Activated CD4-positive, alpha-beta memory T cell treated with anti-CD3 and anti-CD28 coated beads for 36 hours (primary cell): ENCODE measurements around the gene WNT3. TPM values are rescaled to one million over a fixed set of nuclear protein-coding genes. Genes with fewer than 3 reads are reported as not detected.

Source experiments
- CTCF ChIA-PET: fragments of 350-600 bp; sonication (Branson Sonifier 250); formaldehyde crosslinking; loops from one replicate; lab custom pipeline; 2021; ENCODE audit warnings: antibody characterized with exemption, inconsistent platforms; lab: Charles Lee
- POLR2A ChIA-PET: fragments of 350-600 bp; sonication (Branson Sonifier 250); formaldehyde crosslinking; loops from one replicate; lab custom pipeline; 2021; ENCODE audit warnings: antibody characterized with exemption; lab: Charles Lee
- DNase-seq: peaks from one replicate; pipeline ENCODE4 v3.0.0-alpha.2; 2020
- H3K27ac Mint-ChIP-seq: one replicate; pipeline ENCODE4 v1.8.0; 2021; ENCODE audit warnings: mixed read lengths
- H3K27me3 Mint-ChIP-seq: one replicate; pipeline ENCODE4 v1.8.0; 2021; ENCODE audit warnings: mixed read lengths
- H3K36me3 Mint-ChIP-seq: one replicate; pipeline ENCODE4 v1.8.0; 2021; ENCODE audit warnings: mixed read lengths
- H3K4me1 Mint-ChIP-seq: one replicate; pipeline ENCODE4 v1.8.0; 2021; ENCODE audit warnings: low read depth, mixed read lengths
- H3K4me3 Mint-ChIP-seq: one replicate; pipeline ENCODE4 v1.8.0; 2021; ENCODE audit warnings: mild to moderate bottlenecking, mixed read lengths
- H3K9me3 Mint-ChIP-seq: one replicate; pipeline ENCODE4 v1.8.0; 2021; ENCODE audit warnings: mixed read lengths
- intact Hi-C: fragments of 100-400 bp; cut with micrococcal nuclease; formaldehyde crosslinking; loops from one replicate; pipeline ENCODE4 v1.15.1; 2023
- total RNA-seq, 2 experiments: library from RNA; stranded (reverse); gene quantifications; one replicate each; pipeline ENCODE4 v1.2.3, GENCODE V29; 2021

The WNT3 gene
- total RNA-seq, 2 experiments from 2014 or later: 0.12 to 0.19 TPM

DNA sequence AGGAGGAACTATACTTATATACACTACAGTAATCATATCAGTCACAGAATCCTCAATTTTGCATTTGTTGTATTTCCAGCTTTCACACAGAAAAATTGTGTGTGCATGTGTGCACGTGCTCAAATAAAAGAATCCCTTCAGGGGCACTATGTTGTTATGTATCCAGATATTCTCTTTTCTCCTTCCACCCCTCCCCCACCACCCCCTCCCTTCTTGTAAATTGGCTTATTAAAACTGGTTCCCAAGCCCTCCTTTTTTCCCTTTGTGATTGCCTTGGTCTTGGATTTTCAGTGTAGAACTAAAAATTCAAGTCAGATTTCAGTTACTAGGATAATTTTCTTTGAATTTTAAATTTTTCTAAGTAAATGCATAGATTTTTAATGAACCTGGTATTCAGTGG, 86.3 kb downstream of the WNT3 start:
- H3K9me3 Mint-ChIP-seq: no peaks in the 10 kb centered on the region
- no peak for DNase-seq
- no peaks in the 10 kb centered on the region for H3K4me1 Mint-ChIP-seq
- no peak overlapping the region for H3K4me3 Mint-ChIP-seq
- no peak overlapping the region for H3K27ac Mint-ChIP-seq
- intact Hi-C loops: no loop called here
- ChIA-PET POLR2A (no interaction called here), CTCF (no interaction called here)
- peaks cover 4% of the 10 kb centered on the region for H3K36me3 Mint-ChIP-seq
- H3K27me3 Mint-ChIP-seq: no peaks in the 10 kb centered on the region

DNA sequence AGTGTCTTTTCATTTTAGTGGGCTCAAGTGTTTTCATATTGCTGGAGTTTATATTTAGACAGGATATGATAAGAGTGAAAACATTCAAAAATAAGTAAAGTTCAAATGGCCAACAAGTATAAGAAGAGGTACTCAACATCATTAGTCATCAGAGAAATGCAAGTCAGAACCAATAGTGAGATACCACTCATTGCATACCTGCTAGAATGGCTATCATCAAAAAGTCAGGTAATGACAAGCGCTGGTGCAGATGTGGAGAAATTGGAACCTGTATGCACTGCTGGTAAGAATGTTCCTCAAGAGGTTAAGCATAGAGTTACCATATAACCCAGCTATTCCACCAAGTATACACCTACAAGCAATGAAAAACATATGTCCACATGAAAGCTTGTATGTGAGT, 87.8 kb downstream of the WNT3 start:
- no peak overlapping the region for H3K4me3 Mint-ChIP-seq
- H3K27me3 Mint-ChIP-seq: no peaks in the 10 kb centered on the region
- intact Hi-C loops: no loop called here
- no peak for DNase-seq
- no peak overlapping the region for H3K27ac Mint-ChIP-seq
- POLR2A ChIA-PET: no interaction called here
- no peaks in the 10 kb centered on the region for H3K9me3 Mint-ChIP-seq
- no peaks in the 10 kb centered on the region for H3K4me1 Mint-ChIP-seq
- H3K36me3 Mint-ChIP-seq: peaks cover 4% of the 10 kb centered on the region
- CTCF ChIA-PET: interaction anchor here (1.4 kb wide), 1 partner anchor 105 kb away, joined by 3 read pairs; no protein-coding TSS in a partner anchor

DNA sequence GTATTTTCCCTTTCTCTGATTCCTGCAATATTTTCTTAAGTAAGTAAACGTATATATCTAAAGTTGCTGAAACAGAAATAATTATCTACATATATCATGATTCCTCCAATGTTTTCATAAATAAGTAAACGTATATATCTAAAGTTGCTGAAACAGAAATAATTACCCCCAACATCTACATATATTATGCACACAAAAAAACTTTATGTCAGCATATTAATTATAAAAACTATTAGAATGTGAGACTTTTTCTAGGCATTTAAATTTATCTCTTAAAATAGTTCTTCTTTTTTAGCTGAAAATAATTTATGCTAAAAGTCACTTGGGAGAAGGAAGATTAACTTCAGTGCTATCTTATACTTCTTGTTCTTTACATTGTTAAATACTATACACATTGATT, 88.5 kb downstream of the WNT3 start:
- ChIA-PET CTCF (no interaction called here), POLR2A (no interaction called here)
- DNase-seq: no peak
- Mint-ChIP-seq H3K9me3 (no peaks in the 10 kb centered on the region), H3K36me3 (peaks cover 4% of the 10 kb centered on the region), H3K27ac (no peak overlapping the region), H3K4me1 (no peaks in the 10 kb centered on the region), H3K27me3 (no peaks in the 10 kb centered on the region), H3K4me3 (no peak overlapping the region)
- intact Hi-C loops: no loop called here

DNA sequence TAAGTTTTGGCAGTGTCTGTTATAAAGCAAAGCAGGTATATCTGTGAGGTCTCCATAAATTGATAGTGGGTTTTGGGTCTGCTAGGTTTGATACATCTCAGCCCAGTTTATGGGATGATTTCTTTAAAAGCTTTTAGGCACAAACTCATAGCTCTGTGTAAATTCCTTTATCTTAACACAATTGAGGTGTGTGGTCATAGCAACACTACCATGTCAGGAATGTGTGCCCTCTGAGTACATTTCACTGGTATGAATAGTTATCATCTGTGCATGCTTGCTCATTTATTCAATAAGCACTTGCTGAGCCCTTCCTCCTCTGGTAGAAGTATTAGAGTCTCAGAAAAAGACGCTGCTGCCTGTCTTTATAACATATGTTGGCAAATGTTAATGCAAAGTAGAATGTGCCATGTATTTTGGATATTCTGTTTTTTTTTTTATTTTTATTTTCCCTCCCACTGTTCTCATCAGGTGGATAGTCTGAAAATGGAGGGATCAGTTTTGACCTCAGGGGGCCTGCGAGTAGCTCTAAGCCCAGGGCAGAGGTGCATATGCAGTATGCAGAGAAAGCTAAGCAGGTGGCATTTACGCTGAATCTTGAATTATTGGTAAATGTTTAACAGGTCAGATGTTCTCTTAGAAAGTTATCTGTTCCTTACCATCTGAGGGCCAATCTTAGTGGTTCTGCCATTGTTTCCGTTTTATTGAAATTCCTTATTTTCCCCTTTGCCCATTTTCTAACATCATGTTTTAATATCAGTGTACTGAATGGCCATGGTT, 90.7 kb downstream of the WNT3 start:
- CTCF ChIA-PET: no interaction called here

DNA sequence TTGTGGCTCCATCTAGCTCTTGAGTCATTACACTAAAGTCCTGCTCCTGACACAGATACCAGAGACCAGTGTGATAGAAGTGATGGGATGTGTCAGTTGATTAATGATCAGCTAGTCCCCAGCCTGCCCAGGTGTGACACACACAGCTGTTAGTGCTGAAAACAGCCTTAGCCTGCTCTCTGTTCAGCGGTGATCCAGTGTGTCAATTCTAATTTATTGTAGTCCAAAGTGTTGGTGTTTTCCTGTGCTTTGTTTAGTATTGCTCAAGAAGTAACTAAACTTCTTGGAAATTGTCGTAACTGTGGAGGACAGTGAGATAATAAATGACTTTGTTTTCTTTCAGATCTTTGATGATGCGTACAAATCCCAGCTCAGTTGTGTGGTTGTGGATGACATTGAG, 92.3 kb downstream of the WNT3 start:
- Mint-ChIP-seq H3K4me1 (no peaks in the 10 kb centered on the region), H3K27ac (no peak overlapping the region), H3K36me3 (peaks cover 3% of the 10 kb centered on the region), H3K9me3 (no peaks in the 10 kb centered on the region), H3K27me3 (no peaks in the 10 kb centered on the region), H3K4me3 (no peak overlapping the region)
- ChIA-PET CTCF (no interaction called here), POLR2A (no interaction called here)
- no peak for DNase-seq
- intact Hi-C loops: no loop called here

More for the DNA sequence above, 90.7 kb downstream of the WNT3 start:
- peaks cover 4% of the 10 kb centered on the region for H3K36me3 Mint-ChIP-seq
- intact Hi-C loops: no loop called here
- no peaks in the 10 kb centered on the region for H3K9me3 Mint-ChIP-seq
- DNase-seq: no peak
- H3K27ac Mint-ChIP-seq: no peak overlapping the region
- H3K4me3 Mint-ChIP-seq: no peak overlapping the region
- H3K4me1 Mint-ChIP-seq: no peaks in the 10 kb centered on the region
- H3K27me3 Mint-ChIP-seq: no peaks in the 10 kb centered on the region
- POLR2A ChIA-PET: interaction anchor here (0.6 kb wide), 1 partner anchor 608 kb away, joined by 3 read pairs; no protein-coding TSS in a partner anchor

DNA sequence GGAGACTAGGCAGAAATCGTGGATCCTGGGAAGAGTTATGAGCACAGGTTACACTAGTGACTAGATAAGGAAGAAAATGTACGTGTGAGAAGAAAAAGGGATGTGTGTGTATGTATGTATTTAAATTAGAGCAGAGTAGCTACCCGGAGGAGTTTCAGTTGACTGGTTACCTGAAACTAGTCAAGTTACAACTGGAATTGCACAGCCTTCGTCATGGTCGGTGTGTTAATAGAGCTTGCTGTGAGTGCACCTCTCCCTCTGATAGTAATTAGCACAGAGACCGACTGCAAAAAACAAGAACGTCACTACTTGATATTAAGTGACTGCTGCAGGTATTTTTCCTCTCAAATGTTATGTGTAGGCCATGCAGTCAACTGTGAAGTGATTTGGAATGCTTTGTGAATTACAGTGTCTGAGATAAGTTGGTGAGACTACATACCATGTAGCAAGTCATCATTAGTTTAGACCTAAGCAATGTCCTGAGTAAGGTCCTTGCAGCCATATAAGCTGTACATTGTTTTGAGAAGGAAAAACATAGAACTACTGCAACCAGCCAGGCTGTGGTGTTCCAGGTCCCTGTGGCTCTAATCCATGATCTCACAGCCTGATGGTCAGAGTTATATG, 95.7 kb downstream of the WNT3 start:
- intact Hi-C loops: no loop called here
- Mint-ChIP-seq H3K27me3 (no peaks in the 10 kb centered on the region), H3K36me3 (peaks cover 2% of the 10 kb centered on the region), H3K27ac (no peak overlapping the region), H3K4me1 (no peaks in the 10 kb centered on the region), H3K4me3 (no peak overlapping the region), H3K9me3 (no peaks in the 10 kb centered on the region)
- ChIA-PET CTCF (no interaction called here), POLR2A (no interaction called here)
- DNase-seq: no peak

DNA sequence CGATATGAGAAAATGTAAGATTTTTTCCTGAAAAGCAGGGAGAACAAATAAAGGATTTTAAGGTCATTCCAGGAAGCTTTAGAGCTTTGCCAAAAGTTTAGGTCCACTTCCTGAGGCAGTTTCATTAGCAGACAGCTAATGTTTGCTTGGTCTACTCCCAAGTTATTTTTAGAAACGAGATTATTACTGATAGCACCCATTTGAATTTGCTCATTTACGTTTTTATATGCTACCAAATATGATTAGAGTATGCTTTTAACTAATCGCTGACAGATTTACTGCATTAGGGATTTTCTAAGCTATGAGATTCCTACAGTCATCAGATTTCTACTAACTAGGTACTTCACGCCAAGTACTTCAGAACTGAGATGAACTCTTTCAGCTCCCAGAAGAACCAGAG, 98.1 kb downstream of the WNT3 start:
- Mint-ChIP-seq H3K27ac (no peak overlapping the region), H3K4me3 (no peak overlapping the region), H3K9me3 (no peaks in the 10 kb centered on the region), H3K36me3 (peaks cover 2% of the 10 kb centered on the region), H3K27me3 (no peaks in the 10 kb centered on the region), H3K4me1 (no peaks in the 10 kb centered on the region)
- DNase-seq: no peak
- ChIA-PET POLR2A (no interaction called here), CTCF (interaction anchor here (0.9 kb wide), 1 partner anchor 115 kb away, joined by 4 read pairs; no protein-coding TSS in a partner anchor)
- intact Hi-C loops: no loop called here

DNA sequence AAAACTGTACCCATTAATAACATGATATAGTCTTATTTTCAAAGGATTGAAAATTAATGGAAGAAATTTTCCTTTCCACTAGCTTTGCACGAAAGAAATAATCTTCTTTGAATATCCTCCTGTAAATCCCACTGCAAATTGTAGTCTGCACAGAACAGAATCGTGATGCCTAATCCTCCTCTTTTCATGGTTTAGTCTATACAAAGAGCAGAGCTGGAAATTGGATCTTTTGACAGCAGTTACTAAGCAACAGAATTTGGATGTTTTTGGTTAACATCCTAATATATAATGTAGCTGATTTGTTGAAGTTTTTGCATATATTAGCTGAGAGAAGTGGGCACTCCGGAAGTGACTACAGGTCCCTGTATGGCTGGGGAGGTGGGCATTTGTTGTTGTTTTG, 98.6 kb downstream of the WNT3 start:
- peaks cover 2% of the 10 kb centered on the region for H3K36me3 Mint-ChIP-seq
- H3K27ac Mint-ChIP-seq: no peak overlapping the region
- H3K4me3 Mint-ChIP-seq: no peak overlapping the region
- intact Hi-C loops: no loop called here
- no peaks in the 10 kb centered on the region for H3K9me3 Mint-ChIP-seq
- H3K27me3 Mint-ChIP-seq: no peaks in the 10 kb centered on the region
- ChIA-PET POLR2A (no interaction called here), CTCF (no interaction called here)
- no peaks in the 10 kb centered on the region for H3K4me1 Mint-ChIP-seq
- DNase-seq: no peak

DNA sequence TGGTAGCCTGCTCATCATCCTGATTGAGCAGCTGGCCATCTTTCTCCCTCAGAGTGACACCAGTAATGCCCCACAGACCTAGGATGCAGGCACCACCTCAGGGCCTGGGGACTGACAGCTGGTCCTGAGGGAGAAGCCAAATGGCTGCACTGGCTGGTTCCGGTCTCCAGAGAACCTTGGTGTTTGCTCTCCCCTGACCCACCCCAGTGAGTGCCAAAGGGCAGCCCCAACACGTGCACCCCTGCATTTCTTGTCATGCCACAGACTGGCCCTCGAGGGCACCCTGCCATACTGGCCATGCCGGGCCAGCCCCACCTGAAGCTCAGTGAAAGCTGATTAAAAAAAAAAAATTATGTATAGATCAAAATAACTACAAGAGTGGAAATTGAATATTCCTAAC, 100.5 kb downstream of the WNT3 start:
- Mint-ChIP-seq H3K27ac (no peak overlapping the region), H3K4me1 (peaks cover 6% of the 10 kb centered on the region), H3K36me3 (peaks cover 7% of the 10 kb centered on the region), H3K27me3 (no peaks in the 10 kb centered on the region), H3K9me3 (no peaks in the 10 kb centered on the region), H3K4me3 (no peak overlapping the region)
- intact Hi-C loops: no loop called here
- POLR2A ChIA-PET: no interaction called here
- CTCF ChIA-PET: no interaction called here
- no peak for DNase-seq

Other genes starting within 250 kb of the WNT3 start
- 10 to 100 TPM; 14.7 to 15.7 TPM for gene ARL17A, start 239.0 kb downstream of the WNT3 start, total RNA-seq
- gene NSF, start 228.0 kb downstream of the WNT3 start, total RNA-seq: 10 to 100 TPM; 27.3 to 30.8 TPM
- not detected for gene WNT9B, start 32.9 kb upstream of the WNT3 start, total RNA-seq
- gene GOSR2, start 104.5 kb upstream of the WNT3 start, total RNA-seq: 10 to 100 TPM; 40.1 to 40.8 TPM
- gene RPRML, start 160.6 kb upstream of the WNT3 start, total RNA-seq: not detected